C4-2B (cell line): Measurements from ENCODE around the gene CNTRL.

ENCODE experiments used
- ZFX ChIP-seq: fragments of 450-650 bp; IDR thresholded peaks from 2 replicates; pipeline ENCODE4 v1.6.1; 2017
- TF ChIP-seq, protein P1 (sequence below): fragments of 450-650 bp; conservative IDR thresholded peaks from 2 replicates; pipeline ENCODE4 v1.5.1; 2017; ENCODE audit warnings: mild to moderate bottlenecking

DNA sequence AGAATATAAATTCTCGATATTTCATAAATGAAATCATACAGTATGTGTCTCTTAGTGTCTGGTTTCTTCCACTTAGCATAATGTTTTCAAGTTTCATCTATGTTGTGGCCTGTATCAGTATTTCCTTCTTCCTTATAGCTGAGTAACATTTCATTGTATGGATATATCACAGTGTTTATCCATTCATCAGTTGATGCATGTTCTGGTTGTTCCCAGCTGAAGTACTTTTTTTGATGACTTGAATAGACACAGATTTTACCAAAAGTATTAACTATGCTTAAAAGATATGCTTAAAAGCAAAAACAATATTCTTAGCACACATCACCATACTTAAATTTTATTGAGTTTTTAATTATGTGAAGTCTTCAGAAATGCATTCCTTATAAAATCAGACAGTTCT is 114.3 kb downstream of the CNTRL start:
- TF ChIP-seq, protein P1, sequence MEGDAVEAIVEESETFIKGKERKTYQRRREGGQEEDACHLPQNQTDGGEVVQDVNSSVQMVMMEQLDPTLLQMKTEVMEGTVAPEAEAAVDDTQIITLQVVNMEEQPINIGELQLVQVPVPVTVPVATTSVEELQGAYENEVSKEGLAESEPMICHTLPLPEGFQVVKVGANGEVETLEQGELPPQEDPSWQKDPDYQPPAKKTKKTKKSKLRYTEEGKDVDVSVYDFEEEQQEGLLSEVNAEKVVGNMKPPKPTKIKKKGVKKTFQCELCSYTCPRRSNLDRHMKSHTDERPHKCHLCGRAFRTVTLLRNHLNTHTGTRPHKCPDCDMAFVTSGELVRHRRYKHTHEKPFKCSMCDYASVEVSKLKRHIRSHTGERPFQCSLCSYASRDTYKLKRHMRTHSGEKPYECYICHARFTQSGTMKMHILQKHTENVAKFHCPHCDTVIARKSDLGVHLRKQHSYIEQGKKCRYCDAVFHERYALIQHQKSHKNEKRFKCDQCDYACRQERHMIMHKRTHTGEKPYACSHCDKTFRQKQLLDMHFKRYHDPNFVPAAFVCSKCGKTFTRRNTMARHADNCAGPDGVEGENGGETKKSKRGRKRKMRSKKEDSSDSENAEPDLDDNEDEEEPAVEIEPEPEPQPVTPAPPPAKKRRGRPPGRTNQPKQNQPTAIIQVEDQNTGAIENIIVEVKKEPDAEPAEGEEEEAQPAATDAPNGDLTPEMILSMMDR = no peak
- TF ChIP-seq ZFX = no peak
